ENCODE data around the gene DCHS2.
A peak's percentile ranks its signal among the peaks of the same experiment; 100 is the strongest.

The DCHS2 gene, protein sequence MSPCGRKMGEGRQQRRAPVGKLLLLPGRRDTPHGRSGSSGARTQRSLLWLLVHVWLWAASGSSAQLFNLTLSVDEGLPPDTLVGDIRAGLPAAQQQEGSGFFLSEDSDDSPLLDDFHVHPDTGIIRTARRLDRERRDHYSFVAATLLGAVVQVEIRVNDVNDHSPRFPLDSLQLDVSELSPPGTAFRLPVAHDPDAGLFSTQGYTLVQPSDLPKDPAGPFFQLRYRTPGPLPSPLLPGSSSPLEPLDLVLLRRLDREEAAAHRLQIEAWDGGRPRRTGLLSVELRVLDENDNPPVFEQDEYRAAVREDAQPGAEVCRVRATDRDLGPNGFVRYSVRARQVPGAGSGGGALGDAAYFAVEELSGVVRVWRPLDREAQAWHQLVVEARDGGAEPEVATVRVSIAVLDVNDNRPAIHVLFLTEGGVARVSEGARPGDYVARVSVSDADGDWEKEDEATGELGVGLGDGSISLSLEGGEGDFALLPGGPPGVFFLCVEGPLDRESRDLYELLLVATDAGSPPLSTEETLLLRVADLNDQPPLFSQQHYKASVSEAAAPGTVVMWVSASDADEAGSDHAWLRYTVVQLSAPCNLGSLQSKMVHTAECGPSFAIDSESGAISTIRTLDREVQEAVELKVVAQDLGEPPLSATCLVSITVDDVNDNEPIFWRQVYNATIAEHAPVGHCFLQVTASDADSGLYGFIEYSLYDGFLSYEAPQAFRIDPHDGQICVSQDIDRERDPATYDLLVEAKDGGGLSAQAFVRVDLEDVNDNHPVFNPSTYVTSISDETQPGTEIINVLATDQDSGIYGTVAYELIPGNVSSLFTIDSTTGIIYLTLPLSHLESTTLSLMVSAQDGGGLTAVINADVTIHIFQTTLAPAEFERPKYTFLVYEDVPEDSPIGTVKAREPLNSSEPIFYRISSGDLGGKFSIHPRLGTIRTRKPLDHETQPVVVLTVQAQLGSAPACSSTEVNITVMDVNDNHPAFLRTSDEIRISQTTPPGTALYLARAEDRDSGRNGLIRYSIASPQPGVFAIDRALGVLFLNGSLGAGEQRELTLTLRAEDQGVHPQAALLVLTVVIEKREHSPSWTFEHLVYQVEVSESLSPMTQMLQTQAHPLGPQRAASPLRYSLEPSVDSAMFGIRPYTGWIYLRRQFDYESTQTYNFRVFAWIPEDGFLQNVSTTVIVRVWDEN (N-terminal part only)

DNA sequence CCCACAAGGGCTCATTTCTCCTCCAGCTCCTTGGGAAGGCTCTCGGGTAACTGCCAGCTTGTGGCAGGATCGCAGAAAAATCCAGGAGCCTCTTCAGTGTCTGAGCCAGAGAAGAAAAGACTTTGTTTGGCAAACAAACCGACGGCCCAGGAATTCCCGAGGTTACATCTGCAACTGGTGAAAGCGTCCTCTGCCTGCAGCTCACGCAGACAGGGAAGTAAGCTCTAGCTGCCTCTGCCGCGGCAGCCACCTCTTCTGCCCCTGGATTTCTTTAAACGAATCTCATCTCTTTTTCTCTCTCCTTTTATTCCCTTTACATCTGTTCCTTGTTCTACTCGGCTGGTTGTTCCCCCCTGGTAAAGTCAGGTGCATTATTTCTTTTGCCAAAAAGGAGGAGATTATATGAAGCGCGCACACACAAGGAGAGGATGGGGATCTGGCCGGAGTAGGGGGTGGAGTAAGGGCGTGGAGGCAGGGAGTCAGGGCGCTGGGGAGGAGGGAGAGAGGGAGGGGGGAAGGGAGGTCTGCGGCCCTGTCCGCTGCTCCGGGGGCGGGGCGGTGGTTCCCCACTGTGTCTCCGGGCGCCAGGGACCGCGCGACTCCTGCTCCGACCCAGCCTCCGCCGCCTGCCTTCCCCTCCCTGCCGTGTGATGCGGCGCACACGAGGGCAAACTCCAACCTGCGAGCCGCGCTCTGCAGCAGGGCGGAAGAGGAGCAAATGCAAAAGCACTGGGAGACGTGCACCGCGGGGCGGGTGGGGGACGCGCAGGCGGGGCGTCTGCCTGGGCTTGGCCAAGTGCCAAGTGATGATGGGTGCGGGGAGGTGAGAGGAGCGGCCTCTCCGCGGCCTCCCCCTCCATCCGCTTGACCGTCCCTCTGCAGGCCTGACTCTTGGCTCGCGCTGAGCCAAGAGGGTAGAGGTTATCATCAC, at the start of gene DCHS2:
Gene DCHS2 (minus strand): TSS at position 459 of the 931 bp plus-strand sequence. CDS start 444 bp downstream, at position 15.
- peak; percentile 74 for DNase-seq

DNA sequence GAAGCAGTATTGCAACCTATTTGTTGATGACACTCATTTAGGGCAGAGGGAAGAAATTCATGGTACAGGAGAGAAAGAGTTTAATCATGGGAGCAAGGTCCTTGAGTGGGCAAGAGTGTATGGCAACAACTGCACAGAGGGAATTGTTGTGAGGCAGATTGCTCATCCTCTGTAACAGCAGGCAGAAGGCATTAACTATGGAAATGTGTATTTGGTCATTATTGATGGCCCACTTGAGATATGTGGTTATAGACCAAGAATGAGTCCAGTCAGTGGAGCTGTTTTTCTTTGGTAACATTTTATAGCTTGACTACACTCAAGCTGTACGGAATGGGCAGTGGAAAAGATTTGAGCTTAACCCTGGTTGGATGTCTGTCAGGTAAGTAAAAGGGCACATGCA, 42.7 kb upstream of the DCHS2 start:
- DNase-seq, result no peak

DNA sequence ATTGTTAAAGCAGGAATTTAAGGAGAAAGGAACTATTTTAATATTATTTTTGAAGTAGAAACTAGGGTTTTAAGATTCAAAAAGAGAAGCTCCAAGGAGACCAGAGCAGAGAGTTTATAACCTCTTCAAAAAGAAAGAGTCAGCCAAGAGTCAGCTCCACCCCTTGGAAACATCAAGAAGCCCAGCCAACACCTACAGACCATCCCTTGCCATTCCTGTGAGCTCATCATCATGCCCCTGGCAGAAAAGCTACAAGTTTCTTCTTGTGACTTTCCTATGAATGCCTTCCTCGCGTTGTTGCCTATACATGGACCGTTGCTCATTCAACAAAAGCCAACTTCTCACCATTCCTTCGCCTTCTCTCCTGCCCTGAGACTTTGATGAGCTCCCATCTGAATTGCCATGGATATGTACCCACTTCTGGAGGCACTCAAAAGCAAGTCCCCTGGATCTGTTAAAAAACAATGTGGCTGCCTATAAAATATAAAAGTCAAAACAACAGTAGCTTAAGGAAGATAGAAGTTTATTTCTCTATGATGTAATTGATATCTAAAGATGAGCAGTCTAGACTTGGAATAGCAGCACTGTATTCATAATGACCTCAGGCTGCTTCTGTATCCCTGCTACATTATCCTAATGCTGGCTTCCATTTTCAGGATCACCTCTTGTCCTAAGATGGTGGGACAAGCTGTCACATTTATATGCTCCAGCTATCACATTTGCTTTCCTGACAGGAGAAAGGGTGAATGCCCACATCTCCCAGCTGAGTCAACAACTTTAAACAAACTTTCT, 38.3 kb upstream of the DCHS2 start:
- no peak for DNase-seq

DNA sequence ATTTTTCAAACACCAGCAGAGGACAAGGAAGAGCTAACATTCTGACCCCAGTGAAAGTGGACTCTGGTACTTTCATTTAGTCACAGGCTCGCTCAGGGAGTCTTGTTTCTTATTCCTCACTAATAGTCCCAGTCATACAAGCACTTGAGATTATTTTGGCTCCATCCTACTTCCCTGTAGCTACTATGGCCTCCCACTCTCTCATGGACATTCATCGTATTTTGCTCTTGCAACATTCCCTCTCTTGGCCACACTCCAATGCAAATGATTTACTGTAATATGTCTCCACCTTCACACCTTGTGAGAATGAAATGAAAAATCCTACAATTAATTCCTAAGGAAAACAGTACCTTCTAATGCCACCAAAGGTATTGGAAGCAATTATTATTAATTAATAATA, 37.3 kb upstream of the DCHS2 start:
- no peak for DNase-seq

DNA sequence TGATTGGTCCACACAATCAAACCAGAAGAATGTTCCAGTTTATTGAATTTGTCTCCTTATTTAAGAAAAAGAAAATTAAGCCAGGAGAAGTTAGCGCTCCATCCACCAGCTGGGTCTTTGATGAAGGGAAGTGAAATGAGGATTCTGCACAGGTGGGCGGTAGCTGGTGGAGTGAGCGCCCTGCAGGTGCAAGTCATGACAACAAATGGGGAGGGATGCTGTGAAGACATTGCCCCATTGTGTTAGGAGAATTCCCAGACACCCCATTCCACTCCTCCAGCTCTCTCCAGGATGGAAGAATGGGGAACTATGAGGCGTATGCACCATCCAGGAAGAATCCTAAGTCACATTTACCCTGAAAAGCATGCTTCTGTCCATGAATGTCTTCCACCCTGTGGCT, 35.7 kb upstream of the DCHS2 start:
- no peak for DNase-seq

DNA sequence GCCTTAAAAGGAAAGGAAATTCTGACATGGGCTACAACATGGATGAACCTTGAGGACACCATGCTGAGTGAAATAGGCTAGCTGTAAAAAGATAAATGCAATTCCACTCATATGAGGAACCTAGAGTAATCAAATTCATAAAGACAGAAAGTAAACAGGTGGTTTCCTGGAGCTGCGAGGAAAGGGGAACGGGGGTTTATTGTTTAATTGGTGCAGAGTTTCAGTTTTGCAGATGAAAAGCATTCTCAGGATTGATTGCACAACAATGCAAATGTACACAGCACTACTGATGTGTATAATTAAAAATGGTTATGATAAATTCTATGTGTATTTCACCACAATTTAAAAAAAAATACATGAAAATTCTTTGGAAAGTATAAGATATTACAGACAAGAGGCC, 34.6 kb upstream of the DCHS2 start:
- DNase-seq, result no peak

DNA sequence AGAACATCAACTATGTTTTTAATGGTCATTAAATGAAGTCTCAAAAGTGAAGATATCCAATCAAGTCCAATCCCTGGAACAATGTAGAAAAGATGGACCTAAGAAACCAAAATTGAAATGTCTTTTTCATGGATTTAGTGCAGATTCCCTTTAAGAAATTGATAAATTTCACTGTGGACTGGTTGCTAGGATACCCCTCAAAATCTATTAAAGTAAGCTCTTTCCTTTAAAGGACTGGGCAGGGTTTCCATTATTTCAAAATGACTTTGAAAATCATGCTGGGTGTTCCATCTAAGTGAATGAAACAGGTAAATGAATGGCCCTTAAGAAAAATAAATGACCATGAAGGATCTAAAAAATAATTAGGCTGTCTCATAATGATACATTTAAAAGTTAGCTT, 30.0 kb upstream of the DCHS2 start:
- DNase-seq, result no peak

DNA sequence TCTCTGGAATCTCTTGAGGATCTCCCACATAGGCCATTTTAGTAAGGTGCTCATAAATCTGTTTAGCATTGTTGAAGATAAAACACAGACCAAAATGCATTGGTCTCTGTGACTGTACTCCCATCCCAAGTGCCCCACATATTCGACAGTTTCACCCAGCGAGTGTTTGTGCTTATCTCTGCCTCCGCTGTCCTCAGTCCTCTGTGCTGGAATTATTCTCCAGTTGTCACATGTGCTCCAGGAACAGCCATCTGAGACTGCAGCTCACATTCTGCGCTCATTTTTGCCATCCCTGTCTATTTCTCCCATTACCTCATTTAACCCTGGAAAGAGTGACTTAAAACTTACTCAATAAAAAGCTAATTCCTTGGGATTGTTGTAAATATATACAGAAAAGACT, 27.6 kb upstream of the DCHS2 start:
- DNase-seq, result no peak

DNA sequence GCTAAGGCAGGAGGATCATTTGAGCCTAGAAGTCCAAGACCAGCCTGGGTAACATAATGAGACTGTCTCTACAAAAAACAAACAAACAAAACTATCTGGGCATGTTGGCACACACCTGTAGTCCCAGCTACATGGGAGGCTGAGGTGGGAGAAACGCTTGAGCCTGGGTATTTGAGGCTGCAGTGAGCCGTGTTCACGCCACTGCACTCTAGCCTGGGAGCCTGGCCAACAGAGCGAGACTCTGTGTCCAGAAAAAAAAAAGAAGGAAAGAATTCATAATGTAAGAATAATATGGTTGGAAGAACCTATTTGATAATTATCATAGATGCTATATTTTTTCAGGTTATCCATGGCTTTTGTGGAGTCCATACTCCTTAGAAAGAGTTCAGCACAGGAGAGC, 26.0 kb upstream of the DCHS2 start:
- no peak for DNase-seq

DNA sequence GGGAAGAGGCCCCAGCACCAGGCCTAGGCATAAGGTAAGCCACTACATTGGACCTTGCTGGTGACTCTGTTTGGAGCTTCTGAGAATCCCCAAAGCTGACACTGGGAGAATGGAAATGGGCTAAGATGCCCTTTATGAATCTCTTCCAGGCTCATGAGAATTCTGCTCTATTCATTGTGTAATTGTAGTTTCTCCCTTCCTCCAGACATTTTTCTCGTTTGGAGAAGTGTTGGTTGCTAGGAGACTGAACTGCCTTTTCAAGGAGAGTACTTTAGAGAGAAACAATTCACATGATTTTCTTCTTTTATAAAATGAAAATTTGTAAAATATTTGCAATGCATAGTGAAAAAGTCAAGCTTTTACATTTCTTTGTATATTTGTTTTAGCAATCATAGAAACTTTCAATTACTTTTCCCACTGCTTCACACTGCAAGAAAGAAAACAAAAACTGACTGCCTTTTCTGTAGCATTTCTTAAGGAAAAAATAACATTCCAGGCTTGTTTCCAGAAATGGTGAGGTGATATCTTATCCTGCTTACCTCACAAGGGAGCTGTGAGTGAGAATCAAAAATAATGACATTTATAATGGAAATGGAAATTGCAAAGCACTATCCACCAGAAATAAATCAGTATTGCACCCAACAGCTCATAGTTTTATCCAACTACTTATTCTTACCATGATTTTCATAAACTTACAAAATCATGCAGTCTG, 24.9 kb upstream of the DCHS2 start:
- no peak for DNase-seq

DNA sequence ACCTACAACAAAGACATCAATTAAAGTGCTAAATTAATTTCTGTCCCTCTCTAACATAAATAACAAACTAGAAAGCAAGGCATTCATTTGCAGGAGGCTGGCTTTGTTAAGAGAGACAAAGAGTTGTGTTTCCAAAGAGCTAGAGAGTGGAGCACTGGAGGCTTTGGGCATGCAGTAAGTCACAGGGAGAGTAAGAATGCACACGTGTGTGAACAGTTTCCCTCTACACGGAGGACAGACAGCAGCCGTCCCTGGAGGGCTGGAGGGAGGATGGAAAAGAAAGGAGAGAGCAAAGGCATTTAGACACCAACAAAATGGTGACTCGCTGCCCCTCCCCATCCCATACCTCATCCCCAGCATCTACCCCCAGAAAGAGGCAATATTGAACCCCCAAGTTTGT, 20.4 kb upstream of the DCHS2 start:
- DNase-seq, result peak; percentile 31

DNA sequence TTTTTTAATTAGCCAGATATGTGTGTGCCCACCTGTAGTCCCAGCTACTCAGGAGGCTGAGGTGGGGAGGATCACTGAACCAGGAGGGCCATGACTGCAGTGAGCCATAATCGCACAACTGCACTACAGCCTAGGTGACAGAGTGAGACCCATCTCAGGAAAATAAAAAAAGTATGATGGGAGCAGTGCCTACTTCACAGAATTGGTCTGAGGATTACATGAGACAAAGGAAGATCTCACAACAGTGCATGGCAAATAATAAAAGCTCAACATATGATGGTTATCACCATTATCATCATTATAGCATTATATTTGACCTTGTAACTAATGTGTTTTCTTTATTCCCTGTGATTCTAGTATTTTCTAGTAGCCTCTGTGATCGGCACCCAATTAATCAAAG, 19.9 kb upstream of the DCHS2 start:
- no peak for DNase-seq

DNA sequence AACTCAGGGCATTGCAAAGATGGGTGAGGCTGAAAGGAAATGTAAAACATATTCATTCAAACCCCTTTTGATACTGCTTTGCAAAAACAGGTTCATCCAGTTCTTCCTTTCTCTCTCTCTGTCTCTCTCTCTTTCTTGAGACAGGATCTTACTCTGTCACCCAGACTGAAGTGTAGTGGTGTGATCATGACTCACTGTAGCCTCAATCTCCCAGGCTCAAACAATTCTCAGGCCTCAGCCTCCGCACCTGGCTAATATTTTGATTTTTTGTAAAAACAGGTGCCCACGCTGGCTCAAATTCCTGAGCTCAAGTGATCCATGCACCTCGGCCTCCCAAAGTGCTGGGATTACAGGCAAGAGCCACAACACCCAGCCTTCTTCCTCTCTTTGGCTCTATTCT, 15.6 kb upstream of the DCHS2 start:
- no peak for DNase-seq

DNA sequence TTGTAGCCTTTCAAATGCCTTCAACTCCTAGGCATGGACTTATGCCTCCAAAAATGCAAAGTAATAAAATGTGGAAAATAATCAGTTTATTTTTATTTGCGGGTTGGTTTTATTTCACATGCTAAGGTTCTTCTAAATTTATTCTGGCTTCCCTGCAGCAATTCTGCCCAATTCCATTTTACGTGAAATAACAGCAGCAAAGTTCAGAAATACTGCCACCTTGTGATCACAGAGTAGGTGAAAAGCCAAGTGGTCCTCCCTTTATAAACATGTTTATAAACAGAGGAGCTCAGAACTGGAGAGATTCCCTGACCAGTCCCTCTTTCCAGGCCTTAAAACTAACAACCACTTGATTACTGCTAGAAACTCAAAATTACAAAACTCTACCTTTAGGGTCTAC, 14.7 kb upstream of the DCHS2 start:
- peak; percentile 53 for DNase-seq

DNA sequence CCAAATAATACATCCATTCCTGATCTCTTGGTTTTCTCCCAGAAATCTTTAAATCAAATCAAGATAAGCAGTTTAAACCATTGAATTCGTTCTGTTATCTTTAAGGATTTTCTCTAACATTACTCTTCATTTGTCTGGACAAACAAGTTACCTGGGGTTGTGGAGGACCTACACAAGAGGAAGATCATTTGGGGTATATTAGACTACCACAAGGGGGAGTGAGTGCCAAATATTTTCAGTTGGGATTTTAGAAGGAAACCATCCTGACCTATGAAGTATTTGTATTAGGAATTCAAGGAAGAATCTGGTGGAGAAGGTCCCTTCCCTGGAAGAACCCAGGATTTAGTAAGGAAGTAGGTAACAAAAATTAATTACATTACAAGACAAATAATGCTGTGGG, 12.0 kb upstream of the DCHS2 start:
- no peak for DNase-seq

DNA sequence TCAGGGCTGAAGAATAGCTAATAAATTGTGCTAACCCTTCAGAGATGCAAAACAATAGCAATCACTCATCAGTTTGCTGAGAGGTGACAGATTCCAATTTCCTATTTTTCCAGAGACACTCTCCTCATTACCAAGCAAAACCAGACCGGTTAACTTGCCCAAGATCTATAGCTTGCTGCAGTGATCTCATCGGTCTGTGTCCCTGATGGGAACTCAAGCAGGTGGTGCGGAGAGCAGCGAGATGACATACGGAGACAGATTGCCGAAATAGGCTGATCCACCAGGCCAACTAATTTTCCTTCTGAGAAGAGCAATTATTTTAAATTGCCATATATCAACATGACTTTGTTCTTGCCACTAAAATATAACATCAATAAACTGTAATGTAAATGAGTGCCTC, 10.5 kb upstream of the DCHS2 start:
- peak; percentile 53 for DNase-seq

DNA sequence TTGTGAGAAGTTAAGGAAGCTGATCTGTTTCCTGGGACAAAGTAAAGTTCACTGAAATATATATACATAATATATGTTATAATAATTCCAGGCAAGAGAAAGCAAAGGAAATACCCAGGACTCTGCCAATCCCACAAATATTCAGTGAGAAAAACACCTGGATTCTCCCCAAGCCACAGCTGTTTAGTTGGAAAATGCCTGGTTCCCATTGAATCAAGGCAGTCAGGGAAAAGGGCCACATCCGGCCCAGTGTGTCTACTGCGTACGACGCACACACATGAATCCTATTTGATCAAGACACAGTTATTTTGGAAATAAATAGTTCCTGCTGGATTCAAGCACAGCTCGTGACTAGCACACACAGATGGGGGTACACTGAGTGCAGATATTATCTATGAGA, 6.3 kb upstream of the DCHS2 start:
- DNase-seq, result no peak

DNA sequence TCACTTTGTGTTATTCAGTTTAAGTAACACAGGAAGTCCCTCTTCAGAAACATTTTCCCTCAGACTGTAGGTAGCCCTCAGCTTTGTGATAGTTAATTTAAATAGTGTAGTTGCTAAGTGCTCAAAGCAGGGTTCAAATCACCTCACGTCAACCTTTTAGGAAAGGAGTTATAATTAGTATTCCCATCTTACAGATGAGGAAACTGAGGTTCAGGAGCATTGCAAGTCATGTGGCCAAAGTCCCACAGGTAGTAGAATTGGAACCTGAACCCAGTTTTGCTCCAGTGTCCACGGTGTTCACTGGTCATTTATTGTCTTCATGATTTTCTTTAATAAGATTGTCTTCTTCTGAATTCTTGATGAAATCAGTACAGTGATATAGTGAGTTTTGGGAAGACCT, 4.3 kb upstream of the DCHS2 start:
- no peak for DNase-seq

DNA sequence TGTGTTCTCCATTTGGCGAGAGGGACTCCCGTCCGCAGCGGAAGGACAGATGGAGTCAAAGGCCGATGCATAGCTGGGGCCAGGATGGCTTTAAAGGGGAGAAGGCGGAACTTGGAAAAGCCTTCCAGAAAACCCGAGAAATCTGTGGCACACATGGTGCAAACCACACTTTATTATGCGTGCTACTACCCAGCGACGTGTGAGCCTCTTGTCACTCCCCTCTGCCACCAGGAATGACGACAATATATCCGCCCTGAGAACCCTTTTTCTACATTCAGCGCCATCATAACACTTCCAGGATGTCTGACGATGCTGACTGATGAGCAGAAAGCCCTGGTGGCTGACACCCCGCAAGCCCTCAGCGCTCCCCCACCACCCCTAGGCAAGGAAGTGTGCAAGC, 689 bp upstream of the DCHS2 start:
- DNase-seq, result no peak

DNA sequence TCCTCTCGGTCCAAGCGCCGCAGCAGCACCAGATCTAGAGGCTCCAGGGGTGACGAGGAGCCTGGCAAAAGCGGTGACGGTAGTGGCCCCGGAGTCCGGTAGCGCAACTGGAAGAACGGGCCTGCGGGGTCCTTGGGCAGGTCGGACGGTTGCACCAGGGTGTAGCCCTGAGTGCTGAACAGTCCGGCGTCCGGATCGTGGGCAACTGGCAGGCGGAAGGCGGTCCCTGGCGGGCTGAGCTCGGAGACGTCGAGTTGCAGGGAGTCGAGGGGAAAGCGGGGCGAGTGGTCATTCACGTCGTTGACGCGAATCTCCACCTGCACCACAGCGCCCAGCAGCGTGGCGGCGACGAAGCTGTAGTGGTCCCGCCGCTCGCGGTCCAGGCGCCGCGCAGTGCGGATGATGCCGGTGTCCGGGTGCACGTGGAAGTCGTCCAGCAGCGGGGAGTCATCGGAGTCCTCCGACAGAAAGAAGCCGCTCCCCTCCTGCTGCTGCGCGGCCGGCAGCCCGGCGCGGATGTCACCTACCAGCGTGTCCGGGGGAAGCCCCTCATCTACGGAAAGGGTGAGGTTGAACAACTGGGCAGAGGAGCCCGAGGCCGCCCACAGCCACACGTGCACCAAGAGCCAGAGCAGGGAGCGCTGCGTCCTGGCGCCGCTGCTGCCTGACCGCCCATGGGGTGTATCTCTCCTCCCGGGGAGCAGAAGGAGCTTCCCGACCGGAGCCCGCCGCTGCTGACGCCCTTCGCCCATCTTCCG, 837 bp downstream of the DCHS2 start:
- DNase-seq, result peak; percentile 90

Data from retina (tissue), 1 donor.